Muscle of leg (tissue), 16 donors: ENCODE data around the gene CRX. TPM values are rescaled to one million over a fixed set of nuclear protein-coding genes. Genes with fewer than 3 reads are reported as not detected.
"Not testable (repeated sequence)": the region's sequence is repeated elsewhere in the genome, so short reads cannot be mapped to it uniquely, and the experiment has no call there.

Experiments
- DNase-seq: peaks from one replicate; pipeline ENCODE4 v3.0.0; 2013
- H3K27ac ChIP-seq: one replicate; pipeline ENCODE4 v1.5.1; 2013; ENCODE audit warnings: mild to moderate bottlenecking, low read length, control low read depth
- H3K27me3 ChIP-seq: one replicate; pipeline ENCODE4 v1.6.1; 2013; ENCODE audit warnings: low read length; ENCODE audit not compliant: control insufficient read depth, insufficient read depth
- H3K36me3 ChIP-seq: one replicate; pipeline ENCODE4 v1.6.1; 2013; ENCODE audit warnings: low read length; ENCODE audit not compliant: control insufficient read depth, insufficient read depth
- H3K4me1 ChIP-seq: one replicate; pipeline ENCODE4 v1.6.1; 2013; ENCODE audit warnings: low read length; ENCODE audit not compliant: control insufficient read depth, insufficient read depth
- H3K4me3 ChIP-seq: one replicate; pipeline ENCODE4 v1.5.1; 2013; ENCODE audit warnings: low read length, control low read depth
- H3K9me3 ChIP-seq: replicated peaks from 2 replicates; pipeline ENCODE4 v1.6.1; 2013; ENCODE audit warnings: low read depth, low read length; ENCODE audit not compliant: control insufficient read depth
- WGBS: methylation state at CpG from one replicate; pipeline ENCODE4 v1.1.5; 2013; ENCODE audit warnings: missing lambda C conversion rate; ENCODE audit not compliant: insufficient coverage; 5-methylcytosine and 5-hydroxymethylcytosine counted together
- long read RNA-seq, 11 donors: transcript quantifications; one replicate each; lab custom pipeline, GENCODE V29; 2026
- polyA plus RNA-seq, 8 donors: library from polyadenylated mRNA; unstranded; fragments of 120-200 nt; gene quantifications; one replicate each; pipeline versions ENCODE4 v1.2.1 to v1.2.3, GENCODE V29; 2013; ENCODE audit warnings: inconsistent platforms in 1 of 8, low replicate concordance in 1 of 8; ENCODE audit not compliant: insufficient read length in 8 of 8, insufficient read depth in 1 of 8
- total RNA-seq: library from RNA; stranded (reverse); fragments of 120-200 nt; gene quantifications from one replicate; pipeline ENCODE4 v1.2.4, GENCODE V29; 2013

Gene CRX
- not detected for total RNA-seq
- polyA plus RNA-seq, result under 1 TPM in 3 of 8 donors, not detected in 5; 0.05 to 0.09 (median 0.07) TPM
- long read RNA-seq, donor 1, result 0 reads
- long read RNA-seq, donor 2, result 0 reads
- long read RNA-seq, donor 3, result 0 reads
- long read RNA-seq, donor 4, partial matches to known transcripts, result 0 of 1 reads
- long read RNA-seq, donor 4, other reads (novel, unspliced or antisense), result 0 of 1 reads
- long read RNA-seq, donor 5, result 0 reads
- long read RNA-seq, donor 6, result 0 reads
- long read RNA-seq, donor 7, result 0 reads
- long read RNA-seq, donor 8, partial matches to known transcripts, result 0 of 2 reads
- long read RNA-seq, donor 8, other reads (novel, unspliced or antisense), result 0 of 2 reads
- long read RNA-seq, donor 9, result 0 reads
- long read RNA-seq, donor 10, result 0 reads
- long read RNA-seq, donor 11, result 0 reads

DNA sequence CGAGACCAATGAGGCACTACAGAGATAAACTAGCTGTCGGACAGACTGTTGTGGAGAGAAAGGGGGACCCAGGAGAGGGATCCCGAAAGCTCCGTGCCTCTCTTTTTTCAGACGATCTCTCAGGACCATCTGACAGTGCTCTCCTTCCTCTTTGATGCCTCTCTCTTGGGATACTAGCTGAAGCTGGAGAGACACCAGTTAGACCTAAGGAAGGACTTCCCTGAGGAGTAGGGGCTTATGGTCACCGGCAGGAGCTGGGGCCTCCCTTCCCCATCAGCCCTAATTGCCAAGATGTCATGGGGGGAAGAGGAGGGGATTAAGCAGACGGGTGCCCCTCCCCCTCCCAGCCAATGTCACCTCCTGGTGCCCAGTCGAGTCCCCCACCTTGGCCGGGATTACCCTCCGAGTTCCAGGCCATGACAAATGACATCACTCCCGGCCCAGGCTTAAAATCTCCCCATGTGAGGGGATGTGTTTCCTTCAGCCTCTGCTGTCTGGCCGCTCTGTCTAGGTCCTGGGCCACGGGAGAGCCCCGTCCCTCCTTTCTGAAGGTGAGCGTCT, at the start of gene CRX:
TSS of gene CRX (plus strand) at position 478 of the 561 bp plus-strand sequence. CDS start 12,507 bp downstream, outside the sequence.
- peaks cover 10% of the 10 kb centered on the region for H3K27me3 ChIP-seq
- H3K4me1 ChIP-seq, result peaks cover 3% of the 10 kb centered on the region
- DNase-seq, result no peak
- no peaks in the 10 kb centered on the region for H3K36me3 ChIP-seq
- H3K9me3 ChIP-seq, result no peaks in the 10 kb centered on the region
- no peak within 1 kb of the TSS for H3K27ac ChIP-seq
- 30% methylated on average over 2 of the region's 15 CpGs for WGBS
- H3K4me3 ChIP-seq, result no peak within 1 kb of the TSS

GRCh38 chr19:47776568-47776967, 45.2 kb upstream of the CRX start:
- WGBS, result 60% methylated on average over 1 of the region's 4 CpGs
- H3K36me3 ChIP-seq, result peaks cover 13% of the 10 kb centered on the region
- H3K9me3 ChIP-seq, result no peaks in the 10 kb centered on the region
- no peak overlapping the region for H3K4me3 ChIP-seq
- H3K27me3 ChIP-seq, result no peaks in the 10 kb centered on the region
- peak overlapping the region; percentile 55 for H3K27ac ChIP-seq
- DNase-seq, result peak; percentile 43
- H3K4me1 ChIP-seq, result peaks cover 26% of the 10 kb centered on the region

DNA sequence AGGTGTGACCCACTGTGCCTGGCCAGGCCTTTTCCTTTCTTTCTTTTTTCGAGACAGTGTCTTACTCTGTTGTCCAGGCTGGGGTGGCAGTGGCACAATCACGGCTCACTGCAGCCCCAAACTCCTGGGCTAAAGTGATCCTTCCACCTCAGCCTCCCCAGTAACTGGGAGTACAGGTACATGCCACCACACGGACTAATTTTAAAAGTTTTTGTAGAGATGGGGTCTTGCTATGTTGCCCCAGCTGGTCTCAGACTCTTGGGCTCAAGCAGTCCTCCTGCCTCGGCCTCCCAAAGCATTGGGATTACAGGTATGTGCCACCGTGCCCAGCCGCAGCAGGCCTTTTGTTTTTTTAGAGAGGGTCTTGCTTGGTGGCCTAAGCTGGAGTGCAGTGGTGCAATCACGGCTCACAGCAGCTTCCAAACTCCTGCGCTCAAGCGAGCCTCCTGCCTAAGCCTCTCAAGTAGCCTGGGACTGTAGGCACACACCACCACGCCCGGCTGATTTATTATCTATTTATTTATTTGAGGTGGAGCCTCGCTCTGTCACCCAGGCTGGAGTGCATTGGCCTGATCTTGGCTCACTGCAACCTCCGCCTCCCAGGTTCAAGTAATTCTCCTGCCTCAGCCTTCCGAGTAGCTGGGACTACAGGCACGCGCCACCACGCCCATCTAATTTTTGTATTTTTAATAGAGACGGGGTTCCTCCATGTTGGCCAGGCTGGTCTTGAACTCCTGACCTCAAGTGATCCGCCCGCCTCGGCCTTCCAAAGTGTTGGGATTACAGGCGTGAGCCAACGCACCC, 44.3 kb upstream of the CRX start:
- H3K27me3 ChIP-seq, H3K9me3 ChIP-seq, DNase-seq: not testable (repeated sequence)
- WGBS, result 77% methylated on average over 2 of the region's 23 CpGs
- Histone ChIP-seq H3K36me3 (peaks cover 21% of the 10 kb centered on the region), H3K4me1 (peaks cover 31% of the 10 kb centered on the region), H3K27ac (peak overlapping the region; percentile 95), H3K4me3 (peak overlapping the region; percentile 98)

DNA sequence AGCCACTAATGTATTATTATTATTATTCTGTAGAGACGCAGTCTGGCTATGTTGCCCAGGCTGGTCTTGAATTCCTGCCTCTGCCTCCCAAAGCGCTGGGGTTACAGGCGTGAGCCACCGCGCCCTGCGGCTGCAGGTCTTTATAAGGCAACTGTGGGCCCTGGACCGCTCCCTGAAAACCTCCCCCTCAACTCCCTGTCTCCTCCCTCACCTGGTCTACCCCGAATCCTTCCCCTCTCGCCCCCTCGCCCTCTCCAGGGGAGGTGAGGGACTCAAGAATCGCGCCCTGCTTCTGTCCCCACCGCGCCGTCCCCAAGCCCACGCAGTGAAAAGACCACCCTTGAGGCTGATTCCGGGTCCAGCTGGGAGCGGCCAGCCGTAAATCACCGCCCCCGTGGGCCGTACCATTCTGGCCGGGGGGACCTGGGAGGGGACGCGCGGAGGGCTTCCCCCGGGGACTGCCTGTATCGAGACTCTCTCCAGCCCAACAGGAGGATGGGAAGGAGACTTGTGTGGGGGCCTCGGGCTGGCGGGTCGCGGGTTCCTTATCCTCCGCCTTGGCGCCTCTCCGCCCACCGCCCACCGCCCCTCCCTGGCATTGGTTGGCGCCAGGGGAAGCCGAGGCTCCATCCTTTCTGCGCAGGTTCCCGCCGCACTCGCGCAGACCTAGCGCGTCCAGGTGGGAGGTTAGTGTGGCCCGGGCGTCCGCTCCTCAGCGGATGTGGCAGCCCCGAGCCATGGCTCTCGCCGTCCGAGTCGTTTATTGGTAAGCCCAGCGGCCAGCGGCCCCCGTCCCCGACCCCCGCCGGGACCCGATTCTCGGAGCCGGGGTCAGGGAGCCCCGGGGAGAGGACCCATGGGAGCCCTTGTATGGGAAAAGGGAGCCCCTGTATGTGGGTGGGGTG, 43.4 kb upstream of the CRX start, which contains the start of gene SELENOW:
TSS of gene SELENOW (plus strand) at position 655 of the 905 bp plus-strand sequence. CDS start at position 738, 83 bp downstream.
- Histone ChIP-seq H3K4me3 (peak within 1 kb of the TSS; percentile 98), H3K4me1 (peaks cover 34% of the 10 kb centered on the region), H3K27me3 (no peaks in the 10 kb centered on the region), H3K9me3 (no peaks in the 10 kb centered on the region), H3K36me3 (peaks cover 27% of the 10 kb centered on the region), H3K27ac (peak within 1 kb of the TSS; percentile 95)
- DNase-seq, result peak; percentile 87
- WGBS, result under 1% methylated on average over 47 of the region's 65 CpGs

GRCh38 chr19:47778954-47779351, 42.8 kb upstream of the CRX start:
- 0% methylated on average over 7 of the region's 20 CpGs for WGBS
- no peaks in the 10 kb centered on the region for H3K9me3 ChIP-seq
- DNase-seq, result peak; percentile 57
- H3K27ac ChIP-seq, result peak overlapping the region; percentile 95
- peaks cover 34% of the 10 kb centered on the region for H3K4me1 ChIP-seq
- H3K4me3 ChIP-seq, result peak overlapping the region; percentile 98
- H3K27me3 ChIP-seq, result no peaks in the 10 kb centered on the region
- H3K36me3 ChIP-seq, result peaks cover 33% of the 10 kb centered on the region

GRCh38 chr19:47779524-47780214, 42.1 kb upstream of the CRX start:
- Histone ChIP-seq H3K9me3 (no peaks in the 10 kb centered on the region), H3K27ac (peak overlapping the region; percentile 95), H3K36me3 (peaks cover 40% of the 10 kb centered on the region), H3K27me3 (no peaks in the 10 kb centered on the region), H3K4me3 (peak overlapping the region; percentile 98), H3K4me1 (peaks cover 41% of the 10 kb centered on the region)
- 58% methylated on average over 22 of the region's 24 CpGs for WGBS
- DNase-seq, result peak; percentile 73

DNA sequence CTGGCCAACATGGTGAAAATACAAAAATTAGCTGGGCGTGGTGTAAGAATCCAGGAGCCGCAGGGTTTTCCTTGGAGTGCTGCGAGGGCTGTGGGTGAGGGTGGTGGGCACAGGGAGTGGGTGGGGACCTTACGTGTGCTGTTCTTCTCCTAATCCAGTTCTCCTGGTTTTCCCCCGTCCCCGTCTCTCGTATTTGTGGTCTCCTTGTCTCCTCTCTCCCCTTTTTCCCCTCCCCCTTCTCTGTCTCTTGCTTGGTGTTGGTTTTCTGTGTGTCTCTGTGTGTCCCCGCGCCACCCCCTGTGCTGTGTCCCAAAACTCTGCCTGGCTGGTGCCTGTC, 41.6 kb upstream of the CRX start:
- Histone ChIP-seq H3K9me3 (no peaks in the 10 kb centered on the region), H3K27me3 (no peaks in the 10 kb centered on the region), H3K4me1 (peaks cover 41% of the 10 kb centered on the region), H3K36me3 (peaks cover 44% of the 10 kb centered on the region), H3K27ac (peak overlapping the region; percentile 95), H3K4me3 (peak overlapping the region; percentile 98)
- no peak for DNase-seq
- 83% methylated on average over 3 of the region's 9 CpGs for whole genome bisulfite sequencing

DNA sequence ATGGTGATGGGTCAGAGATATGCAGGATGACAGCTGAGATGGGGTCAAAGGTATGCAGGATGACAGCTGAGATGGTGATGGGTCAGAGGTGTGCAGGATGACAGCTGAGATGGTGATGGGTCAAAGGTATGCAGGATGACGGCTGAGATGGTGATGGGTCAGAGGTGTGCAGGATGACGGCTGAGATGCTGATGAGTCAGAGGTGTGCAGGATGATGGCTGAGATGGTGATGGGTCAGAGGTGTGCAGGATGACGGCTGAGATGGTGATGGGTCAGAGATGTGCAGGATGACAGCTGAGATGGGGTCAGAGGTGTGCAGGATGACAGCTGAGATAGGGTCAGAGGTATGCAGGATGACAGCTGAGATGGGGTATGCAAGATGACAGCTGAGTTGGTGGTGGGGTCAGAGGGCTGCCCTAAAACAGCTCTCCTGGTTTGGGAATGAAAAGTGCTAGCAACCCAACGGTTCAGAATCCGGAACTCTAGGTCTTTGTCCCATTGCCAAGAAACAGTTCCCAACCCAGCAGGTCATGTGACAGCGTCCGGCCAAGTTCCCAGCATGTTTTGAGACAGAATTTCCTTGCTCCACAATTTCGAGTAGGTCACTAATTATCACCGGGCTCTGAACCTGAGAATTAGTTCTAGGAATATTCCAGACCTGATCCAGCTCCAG, 40.0 kb upstream of the CRX start:
- Histone ChIP-seq H3K4me1 (peaks cover 47% of the 10 kb centered on the region), H3K4me3 (no peak overlapping the region), H3K36me3 (peaks cover 51% of the 10 kb centered on the region), H3K9me3 (no peaks in the 10 kb centered on the region), H3K27me3 (no peaks in the 10 kb centered on the region), H3K27ac (peak overlapping the region; percentile 44)
- 66% methylated on average over 8 of the region's 9 CpGs for WGBS
- peak; percentile 50 for DNase-seq
